GM23338 (cell line): ENCODE measurements around the gene FOXL1. TPM values are rescaled to one million over a fixed set of nuclear protein-coding genes. Genes with fewer than 3 reads are reported as not detected.

ENCODE experiments used
- ATAC-seq: fragments of 200-7000 bp; cut with Tn5 transposase; 3 replicates; pipeline ENCODE4 v1.9.1; 2020
- DNase-seq: peaks from one replicate; pipeline ENCODE4 v3.0.0-alpha.2; 2015; ENCODE audit warnings: low spot score
- H2AFZ ChIP-seq: fragments of 200-600 bp; sonication (generic); 2 replicates; pipeline ENCODE4 v1.8.0; 2016; ENCODE audit warnings: antibody characterized with exemption, mild to moderate bottlenecking, moderate library complexity
- H3F3A ChIP-seq: fragments of 200-600 bp; sonication (generic); replicated peaks from 2 replicates; pipeline ENCODE4 v1.8.0; 2017; ENCODE audit warnings: antibody characterized with exemption, mixed run types, low read depth
- H3K27ac ChIP-seq: fragments of 200-600 bp; sonication (generic); 2 replicates; pipeline ENCODE4 v1.6.1; 2016; ENCODE audit warnings: low read depth
- H3K27me3 ChIP-seq: fragments of 200-600 bp; sonication (generic); 2 replicates; pipeline ENCODE4 v1.8.0; 2016; ENCODE audit warnings: mild to moderate bottlenecking, mixed run types, moderate library complexity; ENCODE audit not compliant: insufficient read depth
- H3K36me3 ChIP-seq: fragments of 200-600 bp; sonication (generic); 2 replicates; pipeline ENCODE4 v1.8.0; 2016; ENCODE audit warnings: mild to moderate bottlenecking; ENCODE audit not compliant: insufficient read depth
- H3K4me1 ChIP-seq: fragments of 200-600 bp; sonication (generic); 2 replicates; pipeline ENCODE4 v1.8.0; 2016; ENCODE audit warnings: mild to moderate bottlenecking, moderate library complexity; ENCODE audit not compliant: insufficient read depth
- H3K4me2 ChIP-seq: fragments of 200-600 bp; sonication (generic); 2 replicates; pipeline ENCODE4 v1.7.1; 2017; ENCODE audit warnings: mixed run types
- H3K4me3 ChIP-seq: fragments of 200-600 bp; sonication (generic); 2 replicates; pipeline ENCODE4 v1.6.1; 2016; ENCODE audit warnings: mixed run types
- H3K79me2 ChIP-seq: fragments of 200-600 bp; sonication (generic); replicated peaks from 2 replicates; pipeline ENCODE4 v1.8.0; 2017; ENCODE audit warnings: mild to moderate bottlenecking; ENCODE audit not compliant: insufficient read depth
- H3K9me2 ChIP-seq: fragments of 200-600 bp; sonication (generic); 2 replicates; pipeline ENCODE4 v1.8.0; 2017; ENCODE audit not compliant: insufficient read depth
- H4K20me1 ChIP-seq: fragments of 200-600 bp; sonication (generic); replicated peaks from 2 replicates; pipeline ENCODE4 v1.8.0; 2017; ENCODE audit warnings: mild to moderate bottlenecking; ENCODE audit not compliant: insufficient read depth
- H3K27ac Mint-ChIP-seq: 2 replicates; pipeline ENCODE4 v1.8.0; 2020; ENCODE audit warnings: inconsistent platforms, mild to moderate bottlenecking, moderate library complexity, mixed read lengths
- H3K27me3 Mint-ChIP-seq: 3 replicates; pipeline ENCODE4 v1.8.0; 2022; ENCODE audit warnings: low read depth, mild to moderate bottlenecking, moderate library complexity, mixed read lengths, inconsistent platforms; ENCODE audit not compliant: insufficient read depth, poor library complexity
- H3K36me3 Mint-ChIP-seq: 3 replicates; pipeline ENCODE4 v1.8.0; 2021; ENCODE audit warnings: low read depth, mild to moderate bottlenecking, inconsistent platforms, moderate library complexity, mixed read lengths
- H3K4me1 Mint-ChIP-seq: 3 replicates; pipeline ENCODE4 v1.8.0; 2020; ENCODE audit warnings: mild to moderate bottlenecking, inconsistent platforms, mixed read lengths
- H3K4me3 Mint-ChIP-seq: 3 replicates; pipeline ENCODE4 v1.8.0; 2021; ENCODE audit warnings: moderate library complexity, mild to moderate bottlenecking, inconsistent platforms, mixed read lengths
- H3K9me3 Mint-ChIP-seq: 3 replicates; pipeline ENCODE4 v1.8.0; 2020; ENCODE audit warnings: moderate library complexity, mild to moderate bottlenecking, inconsistent platforms, mixed read lengths
- CREB1 ChIP-seq: fragments of 250-450 bp; sonication (Bioruptor Pico); IDR thresholded peaks from 2 replicates; pipeline ENCODE4 v1.5.0; 2020; ENCODE audit warnings: low read depth, mild to moderate bottlenecking, moderate library complexity
- CTCF ChIP-seq, 2 experiments: fragments of 200-600 bp in 1 of 2; sonication (generic) in 1 of 2; conservative IDR thresholded peaks; 2 replicates each; pipeline versions ENCODE4 v1.5.1 to v1.6.1; 2016 to 2017; ENCODE audit warnings: antibody characterized with exemption in 2 of 2, low read depth in 2 of 2, mild to moderate bottlenecking in 2 of 2, moderate library complexity in 1 of 2
- ETS1 ChIP-seq: IDR thresholded peaks from 2 replicates; pipeline ENCODE4 v1.6.1; 2016; ENCODE audit warnings: antibody characterized with exemption
- EZH2 ChIP-seq: fragments of 200-600 bp; sonication (generic); IDR thresholded peaks from one replicate; pipeline ENCODE4 v1.8.0; 2017; ENCODE audit warnings: antibody characterized with exemption, mild to moderate bottlenecking, low read depth; ENCODE audit not compliant: unreplicated experiment
- NANOG ChIP-seq: IDR thresholded peaks from 2 replicates; pipeline ENCODE4 v1.6.1; 2016; ENCODE audit warnings: antibody characterized with exemption, borderline replicate concordance
- POLR2AphosphoS5 ChIP-seq: IDR thresholded peaks from 2 replicates; pipeline ENCODE4 v1.6.1; 2016; ENCODE audit warnings: antibody characterized with exemption, low read depth
- polyA plus RNA-seq: library from polyadenylated mRNA; unstranded; fragments of >200 nt; fragmentation: Nextera tagmentation; extraction: Ambion mirVana; gene quantifications from 2 replicates; pipeline ENCODE4 v1.2.1, GENCODE V29; 2016
- total RNA-seq: library from RNA; depleted of rRNA; stranded (reverse); fragments of >200 nt; shearing (Covaris generic); gene quantifications from 2 replicates; pipeline ENCODE4 v1.2.3, GENCODE V29; 2014
- TF ChIP-seq, protein P1 (sequence below): fragments of 250-450 bp; sonication (Bioruptor Pico); IDR thresholded peaks from 2 replicates; pipeline ENCODE4 v1.5.0; 2020; ENCODE audit warnings: mild to moderate bottlenecking, moderate library complexity

FOXL1 gene
- total and polyA plus RNA-seq, 2 experiments from 2014 or later: 0.31 TPM; not detected in 1

GRCh38 chr16:86575095-86575685 lies 3.2 kb upstream of the FOXL1 start:
- H3K27ac Mint-ChIP-seq: no peak overlapping the region
- H3K79me2 ChIP-seq: no peaks in the 10 kb centered on the region
- ATAC-seq (no peak), DNase-seq (no peak)
- no peaks in the 10 kb centered on the region for H3K36me3 ChIP-seq
- H3K4me2 ChIP-seq: peak overlapping the region; percentile 93
- no peaks in the 10 kb centered on the region; the same call in 2 of the 3 replicates for H3K36me3 Mint-ChIP-seq
- H3K27me3 Mint-ChIP-seq: peaks cover 97% of the 10 kb centered on the region
- H3K9me2 ChIP-seq: no peaks in the 10 kb centered on the region
- TF ChIP-seq EZH2: peak; percentile 67
- no peak for TF ChIP-seq ETS1
- peak overlapping the region; percentile 85 for H3K4me3 Mint-ChIP-seq
- H2AFZ ChIP-seq: peak overlapping the region; percentile 40; the same call in 1 of the 2 replicates
- H3K27ac ChIP-seq: no peak overlapping the region
- H3K4me3 ChIP-seq: peak overlapping the region; percentile 75
- no peaks in the 10 kb centered on the region for H3K9me3 Mint-ChIP-seq
- peaks cover 99% of the 10 kb centered on the region for H3K27me3 ChIP-seq
- peaks cover 18% of the 10 kb centered on the region for H4K20me1 ChIP-seq
- H3F3A ChIP-seq: peaks cover 7% of the 10 kb centered on the region
- peaks cover 69% of the 10 kb centered on the region for H3K4me1 ChIP-seq
- peaks cover 73% of the 10 kb centered on the region for H3K4me1 Mint-ChIP-seq

DNA sequence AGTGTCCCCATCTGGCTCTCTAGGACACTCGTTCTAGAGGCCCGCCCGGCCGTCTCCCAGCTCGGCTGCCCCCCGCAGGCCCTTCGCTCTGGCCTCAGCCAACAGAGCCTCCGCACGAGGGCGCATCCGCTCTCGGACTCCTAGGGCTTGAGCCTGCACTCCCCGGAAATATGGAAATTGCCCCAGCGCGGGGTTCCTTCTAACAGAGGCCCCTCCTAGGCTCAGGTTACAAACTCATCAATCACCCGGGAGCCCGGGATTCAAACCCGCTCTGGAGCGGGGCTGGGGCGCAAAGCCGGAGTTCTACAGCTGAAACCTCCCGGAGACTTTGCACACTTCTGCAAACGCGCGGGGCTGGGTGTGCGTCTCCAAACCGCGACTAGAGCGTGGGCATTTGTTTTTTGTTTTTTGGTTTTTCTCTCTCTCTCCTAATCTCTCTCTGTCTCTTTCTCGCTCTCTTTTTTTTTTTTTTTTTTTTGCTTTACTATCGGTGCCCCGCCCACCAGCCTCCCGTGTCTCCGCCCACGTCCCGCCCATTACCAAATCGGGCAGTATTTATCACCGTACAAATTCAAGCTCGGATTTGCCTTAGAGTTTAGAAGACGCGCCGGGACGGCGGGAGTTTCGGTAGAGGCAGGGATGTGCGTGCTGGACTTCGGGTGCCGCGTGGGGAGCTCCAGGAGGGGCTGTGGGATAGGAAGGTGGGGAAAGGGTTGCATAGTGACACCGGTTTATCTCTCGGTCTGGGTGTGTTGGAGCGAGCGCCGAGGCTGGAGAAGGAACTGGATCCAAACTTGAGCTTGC lies 2.4 kb upstream of the FOXL1 start:
- Histone ChIP-seq H3K36me3 (no peaks in the 10 kb centered on the region), H3F3A (peaks cover 7% of the 10 kb centered on the region), H3K4me1 (peaks cover 61% of the 10 kb centered on the region), H3K4me2 (peak overlapping the region; percentile 93), H3K79me2 (no peaks in the 10 kb centered on the region), H3K4me3 (peak overlapping the region; percentile 75), H3K27me3 (peaks cover 99% of the 10 kb centered on the region), H3K27ac (no peak overlapping the region), H4K20me1 (peaks cover 18% of the 10 kb centered on the region), H2AFZ (peak overlapping the region; percentile 40), H3K9me2 (no peaks in the 10 kb centered on the region)
- H3K4me3 Mint-ChIP-seq: peak overlapping the region; percentile 85
- 0 out of 2 replicates have a peak, but pooled peaks have one; percentile 26 for TF ChIP-seq ETS1
- no peak for TF ChIP-seq POLR2AphosphoS5
- peak; percentile 68 for TF ChIP-seq EZH2
- TF ChIP-seq CREB1: no peak
- no peak for TF ChIP-seq NANOG
- TF ChIP-seq, protein P1, sequence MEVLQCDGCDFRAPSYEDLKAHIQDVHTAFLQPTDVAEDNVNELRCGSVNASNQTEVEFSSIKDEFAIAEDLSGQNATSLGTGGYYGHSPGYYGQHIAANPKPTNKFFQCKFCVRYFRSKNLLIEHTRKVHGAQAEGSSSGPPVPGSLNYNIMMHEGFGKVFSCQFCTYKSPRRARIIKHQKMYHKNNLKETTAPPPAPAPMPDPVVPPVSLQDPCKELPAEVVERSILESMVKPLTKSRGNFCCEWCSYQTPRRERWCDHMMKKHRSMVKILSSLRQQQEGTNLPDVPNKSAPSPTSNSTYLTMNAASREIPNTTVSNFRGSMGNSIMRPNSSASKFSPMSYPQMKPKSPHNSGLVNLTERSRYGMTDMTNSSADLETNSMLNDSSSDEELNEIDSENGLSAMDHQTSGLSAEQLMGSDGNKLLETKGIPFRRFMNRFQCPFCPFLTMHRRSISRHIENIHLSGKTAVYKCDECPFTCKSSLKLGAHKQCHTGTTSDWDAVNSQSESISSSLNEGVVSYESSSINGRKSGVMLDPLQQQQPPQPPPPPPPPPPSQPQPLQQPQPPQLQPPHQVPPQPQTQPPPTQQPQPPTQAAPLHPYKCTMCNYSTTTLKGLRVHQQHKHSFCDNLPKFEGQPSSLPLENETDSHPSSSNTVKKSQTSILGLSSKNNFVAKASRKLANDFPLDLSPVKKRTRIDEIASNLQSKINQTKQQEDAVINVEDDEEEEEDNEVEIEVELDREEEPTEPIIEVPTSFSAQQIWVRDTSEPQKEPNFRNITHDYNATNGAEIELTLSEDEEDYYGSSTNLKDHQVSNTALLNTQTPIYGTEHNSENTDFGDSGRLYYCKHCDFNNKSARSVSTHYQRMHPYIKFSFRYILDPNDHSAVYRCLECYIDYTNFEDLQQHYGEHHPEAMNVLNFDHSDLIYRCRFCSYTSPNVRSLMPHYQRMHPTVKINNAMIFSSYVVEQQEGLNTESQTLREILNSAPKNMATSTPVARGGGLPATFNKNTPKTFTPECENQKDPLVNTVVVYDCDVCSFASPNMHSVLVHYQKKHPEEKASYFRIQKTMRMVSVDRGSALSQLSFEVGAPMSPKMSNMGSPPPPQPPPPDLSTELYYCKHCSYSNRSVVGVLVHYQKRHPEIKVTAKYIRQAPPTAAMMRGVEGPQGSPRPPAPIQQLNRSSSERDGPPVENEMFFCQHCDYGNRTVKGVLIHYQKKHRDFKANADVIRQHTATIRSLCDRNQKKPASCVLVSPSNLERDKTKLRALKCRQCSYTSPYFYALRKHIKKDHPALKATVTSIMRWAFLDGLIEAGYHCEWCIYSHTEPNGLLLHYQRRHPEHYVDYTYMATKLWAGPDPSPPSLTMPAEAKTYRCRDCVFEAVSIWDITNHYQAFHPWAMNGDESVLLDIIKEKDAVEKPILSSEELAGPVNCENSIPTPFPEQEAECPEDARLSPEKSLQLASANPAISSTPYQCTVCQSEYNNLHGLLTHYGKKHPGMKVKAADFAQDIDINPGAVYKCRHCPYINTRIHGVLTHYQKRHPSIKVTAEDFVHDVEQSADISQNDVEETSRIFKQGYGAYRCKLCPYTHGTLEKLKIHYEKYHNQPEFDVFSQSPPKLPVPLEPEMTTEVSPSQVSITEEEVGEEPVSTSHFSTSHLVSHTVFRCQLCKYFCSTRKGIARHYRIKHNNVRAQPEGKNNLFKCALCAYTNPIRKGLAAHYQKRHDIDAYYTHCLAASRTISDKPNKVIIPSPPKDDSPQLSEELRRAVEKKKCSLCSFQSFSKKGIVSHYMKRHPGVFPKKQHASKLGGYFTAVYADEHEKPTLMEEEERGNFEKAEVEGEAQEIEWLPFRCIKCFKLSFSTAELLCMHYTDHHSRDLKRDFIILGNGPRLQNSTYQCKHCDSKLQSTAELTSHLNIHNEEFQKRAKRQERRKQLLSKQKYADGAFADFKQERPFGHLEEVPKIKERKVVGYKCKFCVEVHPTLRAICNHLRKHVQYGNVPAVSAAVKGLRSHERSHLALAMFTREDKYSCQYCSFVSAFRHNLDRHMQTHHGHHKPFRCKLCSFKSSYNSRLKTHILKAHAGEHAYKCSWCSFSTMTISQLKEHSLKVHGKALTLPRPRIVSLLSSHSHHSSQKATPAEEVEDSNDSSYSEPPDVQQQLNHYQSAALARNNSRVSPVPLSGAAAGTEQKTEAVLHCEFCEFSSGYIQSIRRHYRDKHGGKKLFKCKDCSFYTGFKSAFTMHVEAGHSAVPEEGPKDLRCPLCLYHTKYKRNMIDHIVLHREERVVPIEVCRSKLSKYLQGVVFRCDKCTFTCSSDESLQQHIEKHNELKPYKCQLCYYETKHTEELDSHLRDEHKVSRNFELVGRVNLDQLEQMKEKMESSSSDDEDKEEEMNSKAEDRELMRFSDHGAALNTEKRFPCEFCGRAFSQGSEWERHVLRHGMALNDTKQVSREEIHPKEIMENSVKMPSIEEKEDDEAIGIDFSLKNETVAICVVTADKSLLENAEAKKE (CRISPR knock-in tag): no peak
- peak; percentile 62 to 70 for TF ChIP-seq CTCF (conservative IDR thresholded peaks at IDR 0.05; ENCODE audit: low read depth in 2 of 2)
- H3K27me3 Mint-ChIP-seq: peaks cover 97% of the 10 kb centered on the region
- no peaks in the 10 kb centered on the region; the same call in 2 of the 3 replicates for H3K36me3 Mint-ChIP-seq
- ATAC-seq (peak; percentile 63), DNase-seq (peak; percentile 98)
- peaks cover 71% of the 10 kb centered on the region for H3K4me1 Mint-ChIP-seq
- no peak overlapping the region for H3K27ac Mint-ChIP-seq
- H3K9me3 Mint-ChIP-seq: no peaks in the 10 kb centered on the region
